BJ (cell line): ENCODE data around the gene CTXN1. TPM values are rescaled to one million over a fixed set of nuclear protein-coding genes. Genes with fewer than 3 reads are reported as not detected.

Experiments used
- CTCF ChIA-PET: fragments of 350-600 bp; formaldehyde crosslinking; extraction: SDS; loops from one replicate; lab custom pipeline; 2021; ENCODE audit warnings: antibody characterized with exemption, inconsistent platforms; lab: Yijun Ruan, JAX
- POLR2A ChIA-PET: fragments of 300-600 bp; sonication (Branson Sonifier 250); formaldehyde crosslinking; extraction: SDS; loops from one replicate; lab custom pipeline; 2021; ENCODE audit warnings: antibody characterized with exemption; lab: Charles Lee
- DNase-seq: peaks from one replicate; pipeline ENCODE4 v3.0.0-alpha.2; 2011; ENCODE audit warnings: low read depth
- H3K27me3 ChIP-seq: 2 replicates; pipeline ENCODE4 v1.6.0; 2011; ENCODE audit warnings: low read length; ENCODE audit not compliant: control insufficient read depth, insufficient read depth
- H3K36me3 ChIP-seq: 2 replicates; pipeline ENCODE4 v1.5.1; 2011; ENCODE audit warnings: low read length; ENCODE audit not compliant: control insufficient read depth, insufficient read depth
- H3K4me3 ChIP-seq: 2 replicates; pipeline ENCODE4 v1.5.1; 2011; ENCODE audit warnings: low read depth, mild to moderate bottlenecking, control low read depth, low read length
- polyA plus RNA-seq: library from polyadenylated mRNA; depleted of rRNA; stranded (reverse); fragments of >200 nt; gene quantifications from 2 replicates; pipeline ENCODE4 v1.2.3, GENCODE V29; 2011
- TF ChIP-seq, protein P1 (sequence below): IDR thresholded peaks from 2 replicates; pipeline ENCODE4 v1.5.1; 2011; ENCODE audit warnings: low read depth, mild to moderate bottlenecking, control low read depth, inconsistent platforms, low read length, moderate library complexity; ENCODE audit not compliant: insufficient read depth

Gene CTXN1
- polyA plus RNA-seq, 1 experiment: 1.3 TPM

- no peak for DNase-seq
- TF ChIP-seq, protein P1, sequence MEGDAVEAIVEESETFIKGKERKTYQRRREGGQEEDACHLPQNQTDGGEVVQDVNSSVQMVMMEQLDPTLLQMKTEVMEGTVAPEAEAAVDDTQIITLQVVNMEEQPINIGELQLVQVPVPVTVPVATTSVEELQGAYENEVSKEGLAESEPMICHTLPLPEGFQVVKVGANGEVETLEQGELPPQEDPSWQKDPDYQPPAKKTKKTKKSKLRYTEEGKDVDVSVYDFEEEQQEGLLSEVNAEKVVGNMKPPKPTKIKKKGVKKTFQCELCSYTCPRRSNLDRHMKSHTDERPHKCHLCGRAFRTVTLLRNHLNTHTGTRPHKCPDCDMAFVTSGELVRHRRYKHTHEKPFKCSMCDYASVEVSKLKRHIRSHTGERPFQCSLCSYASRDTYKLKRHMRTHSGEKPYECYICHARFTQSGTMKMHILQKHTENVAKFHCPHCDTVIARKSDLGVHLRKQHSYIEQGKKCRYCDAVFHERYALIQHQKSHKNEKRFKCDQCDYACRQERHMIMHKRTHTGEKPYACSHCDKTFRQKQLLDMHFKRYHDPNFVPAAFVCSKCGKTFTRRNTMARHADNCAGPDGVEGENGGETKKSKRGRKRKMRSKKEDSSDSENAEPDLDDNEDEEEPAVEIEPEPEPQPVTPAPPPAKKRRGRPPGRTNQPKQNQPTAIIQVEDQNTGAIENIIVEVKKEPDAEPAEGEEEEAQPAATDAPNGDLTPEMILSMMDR: no peak
- ChIA-PET CTCF (interaction anchor here (5.8 kb wide), 1 partner anchor 15 kb away, joined by 24 read pairs; no protein-coding TSS in a partner anchor), POLR2A (no interaction called here)
- no peaks in the 10 kb centered on the region for H3K27me3 ChIP-seq
- H3K36me3 ChIP-seq: no peaks in the 10 kb centered on the region
- no peak overlapping the region for H3K4me3 ChIP-seq
Measured at GRCh38 chr19:7883796-7884570, 42.0 kb downstream of the CTXN1 start.

- DNase-seq: no peak
- Histone ChIP-seq H3K27me3 (no peaks in the 10 kb centered on the region), H3K36me3 (no peaks in the 10 kb centered on the region), H3K4me3 (no peak overlapping the region)
- ChIA-PET CTCF (interaction anchor here (5.8 kb wide), 1 partner anchor 14 kb away, joined by 24 read pairs; no protein-coding TSS in a partner anchor), POLR2A (no interaction called here)
- TF ChIP-seq, protein P1: no peak
Measured at GRCh38 chr19:7883105-7883504, 42.8 kb downstream of the CTXN1 start.

DNA sequence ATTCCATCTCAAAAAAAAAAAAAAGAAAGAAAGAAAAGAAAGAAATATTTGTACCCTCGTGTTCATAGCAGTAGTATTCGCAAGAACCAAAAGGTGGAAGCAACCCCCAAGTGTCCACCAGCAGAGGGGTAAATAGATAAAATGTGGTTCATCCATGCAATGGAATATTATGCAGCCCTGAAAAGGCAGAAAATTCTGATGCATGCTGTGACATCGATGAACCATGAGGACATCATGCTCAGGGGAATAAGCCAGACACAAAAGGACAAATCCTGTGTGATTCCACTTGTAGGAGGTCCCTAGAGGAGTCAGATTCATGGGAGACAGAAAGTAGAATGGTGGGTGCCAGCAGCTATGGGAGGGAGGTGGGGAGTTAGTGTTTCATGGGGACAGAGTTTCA is 44.0 kb downstream of the CTXN1 start:
- no peak for DNase-seq
- CTCF ChIA-PET: interaction anchor here (1.5 to 1.7 kb wide), 2 partner anchors 13 to 18 kb away, joined by 3 to 9 read pairs; no protein-coding TSS in a partner anchor
- no peaks in the 10 kb centered on the region for H3K36me3 ChIP-seq
- H3K27me3 ChIP-seq: no peaks in the 10 kb centered on the region
- POLR2A ChIA-PET: no interaction called here
- H3K4me3 ChIP-seq: no peak overlapping the region
- TF ChIP-seq, protein P1: no peak

GRCh38 chr19:7879836-7880235 is 46.1 kb downstream of the CTXN1 start:
- Histone ChIP-seq H3K36me3 (no peaks in the 10 kb centered on the region), H3K4me3 (no peak overlapping the region), H3K27me3 (peaks cover 7% of the 10 kb centered on the region)
- ChIA-PET POLR2A (no interaction called here), CTCF (interaction anchor here (1.6 kb wide), 1 partner anchor 11 kb away, joined by 7 read pairs; no protein-coding TSS in a partner anchor)
- TF ChIP-seq, protein P1: no peak
- no peak for DNase-seq

GRCh38 chr19:7879111-7879807 is 46.7 kb downstream of the CTXN1 start:
- CTCF ChIA-PET: interaction anchor here (1.6 kb wide), 1 partner anchor 10 kb away, joined by 7 read pairs; no protein-coding TSS in a partner anchor
- H3K36me3 ChIP-seq: no peaks in the 10 kb centered on the region
- TF ChIP-seq, protein P1: no peak
- peaks cover 12% of the 10 kb centered on the region for H3K27me3 ChIP-seq
- DNase-seq: no peak
- no peak overlapping the region for H3K4me3 ChIP-seq
- POLR2A ChIA-PET: no interaction called here
